Measurements from ENCODE around the gene XIRP2.

DNA sequence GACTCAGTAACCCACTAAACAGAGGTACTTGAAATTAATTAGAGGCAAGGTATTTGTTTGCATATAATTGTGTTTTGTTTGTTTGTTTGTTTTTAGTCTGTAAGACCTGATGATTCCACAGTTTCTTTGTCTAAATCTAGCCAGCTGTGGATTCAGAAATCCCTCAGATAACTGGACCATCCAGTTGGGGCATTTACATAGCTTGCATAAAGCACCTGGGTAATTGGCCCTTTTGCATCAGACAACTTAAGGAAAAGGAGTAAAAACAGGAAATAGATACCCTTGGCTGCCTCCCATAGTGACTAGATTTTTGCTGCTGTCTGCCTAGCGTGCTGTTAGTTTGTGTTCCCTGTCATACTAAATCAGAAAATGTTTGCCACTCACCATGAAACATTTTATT is 46.6 kb upstream of the XIRP2 start:
- TF ChIP-seq, protein P1, sequence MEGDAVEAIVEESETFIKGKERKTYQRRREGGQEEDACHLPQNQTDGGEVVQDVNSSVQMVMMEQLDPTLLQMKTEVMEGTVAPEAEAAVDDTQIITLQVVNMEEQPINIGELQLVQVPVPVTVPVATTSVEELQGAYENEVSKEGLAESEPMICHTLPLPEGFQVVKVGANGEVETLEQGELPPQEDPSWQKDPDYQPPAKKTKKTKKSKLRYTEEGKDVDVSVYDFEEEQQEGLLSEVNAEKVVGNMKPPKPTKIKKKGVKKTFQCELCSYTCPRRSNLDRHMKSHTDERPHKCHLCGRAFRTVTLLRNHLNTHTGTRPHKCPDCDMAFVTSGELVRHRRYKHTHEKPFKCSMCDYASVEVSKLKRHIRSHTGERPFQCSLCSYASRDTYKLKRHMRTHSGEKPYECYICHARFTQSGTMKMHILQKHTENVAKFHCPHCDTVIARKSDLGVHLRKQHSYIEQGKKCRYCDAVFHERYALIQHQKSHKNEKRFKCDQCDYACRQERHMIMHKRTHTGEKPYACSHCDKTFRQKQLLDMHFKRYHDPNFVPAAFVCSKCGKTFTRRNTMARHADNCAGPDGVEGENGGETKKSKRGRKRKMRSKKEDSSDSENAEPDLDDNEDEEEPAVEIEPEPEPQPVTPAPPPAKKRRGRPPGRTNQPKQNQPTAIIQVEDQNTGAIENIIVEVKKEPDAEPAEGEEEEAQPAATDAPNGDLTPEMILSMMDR (IDR thresholded peaks at IDR 0.05): no peak
- TF ChIP-seq POLR2A (IDR thresholded peaks at IDR 0.05): no peak
- TF ChIP-seq POLR2AphosphoS5 (IDR thresholded peaks at IDR 0.05): no peak
- TF ChIP-seq EP300 (IDR thresholded peaks at IDR 0.05): no peak
